Measurements from ENCODE around the gene SORCS1. TPM values are rescaled to one million over a fixed set of nuclear protein-coding genes. Genes with fewer than 3 reads are reported as not detected.

The SORCS1 gene
- polyA plus RNA-seq, 1 donor (not counting 4 experiments of a cell fraction or from before 2014, with no cell fraction given), result not detected

GRCh38 chr10:106740071-106740470 lies 424.4 kb downstream of the SORCS1 start:
- Histone ChIP-seq H2AFZ (ENCODE audit: control insufficient read depth, low read length) (no peak overlapping the region), H3K4me3 (ENCODE audit: control insufficient read depth in 2 of 3, extremely low read depth in 1 of 3, insufficient read depth in 2 of 3, low read depth in 1 of 3, low read length in 3 of 3) (no peak overlapping the region), H3K4me2 (ENCODE audit: control insufficient read depth, extremely low read depth, insufficient read depth, low read depth, low read length) (no peak overlapping the region), H3K9me3 (ENCODE audit: control insufficient read depth, low read depth, low read length) (no peaks in the 10 kb centered on the region), H3K4me1 (ENCODE audit: control insufficient read depth, extremely low read depth, insufficient read depth, low read length) (no peaks in the 10 kb centered on the region), H3K79me2 (ENCODE audit: control insufficient read depth, insufficient read depth, low read length) (no peaks in the 10 kb centered on the region), H3K9ac (ENCODE audit: control insufficient read depth, extremely low read depth, insufficient read depth, low read length) (no peak overlapping the region), H3K9me1 (ENCODE audit: control insufficient read depth, extremely low read depth, insufficient read depth, low read length) (no peaks in the 10 kb centered on the region), H3K36me3 (ENCODE audit: control insufficient read depth in 2 of 2, extremely low read depth in 1 of 2, insufficient read depth in 2 of 2, low read length in 2 of 2) (no peaks in the 10 kb centered on the region), H3K27ac (ENCODE audit: control insufficient read depth, insufficient read depth, low read length) (no peak overlapping the region), H4K20me1 (ENCODE audit: control insufficient read depth, extremely low read depth, insufficient read depth, low read length) (no peaks in the 10 kb centered on the region), H3K27me3 (ENCODE audit: control insufficient read depth, extremely low read depth, insufficient read depth, low read length) (no peaks in the 10 kb centered on the region)
- dilution Hi-C loops (cut with MboI; ENCODE audit: extremely low pct_ligation_motif_present, low sequenced_read_pairs), result no loop called here
- TF ChIP-seq CTCF (optimal IDR thresholded peaks at IDR 0.05 in 1 of 3, IDR thresholded peaks at IDR 0.05 in 1 of 3, conservative IDR thresholded peaks at IDR 0.05 in 1 of 3; ENCODE audit: extremely low read depth in 1 of 3, insufficient read depth in 2 of 3, low read length in 3 of 3), result no peak
- FAIRE-seq, result no peak
- no peak for DNase-seq (ENCODE audit: low read depth, low spot score)

- no peak overlapping the region for H3K27ac ChIP-seq (ENCODE audit: control insufficient read depth, insufficient read depth, low read length)
- H3K27me3 ChIP-seq (ENCODE audit: control insufficient read depth, extremely low read depth, insufficient read depth, low read length), result no peaks in the 10 kb centered on the region
- H3K36me3 ChIP-seq (ENCODE audit: control insufficient read depth in 2 of 2, extremely low read depth in 1 of 2, insufficient read depth in 2 of 2, low read length in 2 of 2), result no peaks in the 10 kb centered on the region
- no peak overlapping the region for H3K4me3 ChIP-seq (ENCODE audit: control insufficient read depth in 2 of 3, extremely low read depth in 1 of 3, insufficient read depth in 2 of 3, low read depth in 1 of 3, low read length in 3 of 3)
- TF ChIP-seq CTCF (optimal IDR thresholded peaks at IDR 0.05 in 1 of 3, IDR thresholded peaks at IDR 0.05 in 1 of 3, conservative IDR thresholded peaks at IDR 0.05 in 1 of 3; ENCODE audit: extremely low read depth in 1 of 3, insufficient read depth in 2 of 3, low read length in 3 of 3) (no peak), EZH2 (IDR thresholded peaks at IDR 0.05; ENCODE audit: low read length) (no peak)
- H3K9me3 ChIP-seq (ENCODE audit: control insufficient read depth, low read depth, low read length), result no peaks in the 10 kb centered on the region
- H3K4me2 ChIP-seq (ENCODE audit: control insufficient read depth, extremely low read depth, insufficient read depth, low read depth, low read length), result no peak overlapping the region
- no peaks in the 10 kb centered on the region for H3K9me1 ChIP-seq (ENCODE audit: control insufficient read depth, extremely low read depth, insufficient read depth, low read length)
- dilution Hi-C loops (cut with MboI; ENCODE audit: extremely low pct_ligation_motif_present, low sequenced_read_pairs), result no loop called here
- DNase-seq (ENCODE audit: low read depth, low spot score) (no peak), FAIRE-seq (no peak)
- no peaks in the 10 kb centered on the region for H3K79me2 ChIP-seq (ENCODE audit: control insufficient read depth, insufficient read depth, low read length)
- H2AFZ ChIP-seq (ENCODE audit: control insufficient read depth, low read length), result no peak overlapping the region
- H3K9ac ChIP-seq (ENCODE audit: control insufficient read depth, extremely low read depth, insufficient read depth, low read length), result no peak overlapping the region
- no peaks in the 10 kb centered on the region for H3K4me1 ChIP-seq (ENCODE audit: control insufficient read depth, extremely low read depth, insufficient read depth, low read length)
- H4K20me1 ChIP-seq (ENCODE audit: control insufficient read depth, extremely low read depth, insufficient read depth, low read length), result no peaks in the 10 kb centered on the region
Measured at GRCh38 chr10:106734220-106734619, 430.3 kb downstream of the SORCS1 start.

Measured in keratinocyte (primary cell).